ENCODE results near the gene ATXN7L1.

ATXN7L1 gene

GRCh38 chr7:105800442-105800841 is 76.0 kb downstream of the ATXN7L1 start:
- DNase-seq (ENCODE audit: low read depth, low spot score) = no peak

GRCh38 chr7:105799677-105800076 is 76.7 kb downstream of the ATXN7L1 start:
- H3K9ac ChIP-seq (ENCODE audit: insufficient read length, low read depth) = no peak overlapping the region
- H3K36me3 ChIP-seq (ENCODE audit: insufficient read depth, insufficient read length, low read length) = peaks cover 3% of the 10 kb centered on the region
- no peak for TF ChIP-seq YY1 (IDR thresholded peaks at IDR 0.05; ENCODE audit: insufficient read depth, insufficient read length)
- no peak for TF ChIP-seq SUZ12 (IDR thresholded peaks at IDR 0.05; ENCODE audit: extremely low read depth, insufficient read depth, insufficient read length)
- TF ChIP-seq ZNF274 (IDR thresholded peaks at IDR 0.05; ENCODE audit: low read depth, low read length) = no peak
- no peak overlapping the region for H3K4me3 ChIP-seq (ENCODE audit: insufficient read length, low read depth)
- peaks cover 3% of the 10 kb centered on the region for H3K4me1 ChIP-seq (ENCODE audit: insufficient read depth, insufficient read length)
- no peaks in the 10 kb centered on the region for H3K27me3 ChIP-seq (ENCODE audit: insufficient read depth, insufficient read length)
- DNase-seq (ENCODE audit: low read depth, low spot score) = no peak
- H3K9me3 ChIP-seq (ENCODE audit: insufficient read depth, low read length) = no peaks in the 10 kb centered on the region

More at GRCh38 chr7:105800442-105800841, 76.0 kb downstream of the ATXN7L1 start:
- peaks cover 1% of the 10 kb centered on the region for H3K36me3 ChIP-seq (ENCODE audit: insufficient read depth, insufficient read length, low read length)
- no peak overlapping the region for H3K9ac ChIP-seq (ENCODE audit: insufficient read length, low read depth)
- no peak overlapping the region for H3K4me3 ChIP-seq (ENCODE audit: insufficient read length, low read depth)
- TF ChIP-seq SUZ12 (IDR thresholded peaks at IDR 0.05; ENCODE audit: extremely low read depth, insufficient read depth, insufficient read length) (no peak), YY1 (IDR thresholded peaks at IDR 0.05; ENCODE audit: insufficient read depth, insufficient read length) (no peak), ZNF274 (IDR thresholded peaks at IDR 0.05; ENCODE audit: low read depth, low read length) (no peak)
- H3K9me3 ChIP-seq (ENCODE audit: insufficient read depth, low read length) = no peaks in the 10 kb centered on the region
- H3K27me3 ChIP-seq (ENCODE audit: insufficient read depth, insufficient read length) = no peaks in the 10 kb centered on the region
- peaks cover 3% of the 10 kb centered on the region for H3K4me1 ChIP-seq (ENCODE audit: insufficient read depth, insufficient read length)

DNA sequence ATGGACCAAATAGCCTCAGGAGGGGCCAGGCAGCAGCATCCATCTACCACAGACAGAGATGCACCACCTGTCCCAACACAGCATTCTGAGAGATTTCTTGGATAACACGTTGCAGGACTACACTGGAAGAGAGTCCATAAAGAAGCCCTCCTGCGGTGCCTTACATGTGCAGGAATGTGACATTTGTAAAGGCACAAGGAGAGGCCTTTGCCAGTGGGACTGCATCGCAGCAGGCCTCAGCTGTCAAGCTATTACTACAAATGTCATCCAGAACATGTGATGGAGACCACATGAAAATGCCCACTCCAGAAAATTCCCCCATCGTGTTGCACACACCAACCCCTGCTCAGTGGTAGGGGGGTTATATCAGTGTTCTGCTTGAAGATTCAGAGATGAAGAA is 77.4 kb downstream of the ATXN7L1 start:
- Histone ChIP-seq H3K27me3 (ENCODE audit: insufficient read depth, insufficient read length) (no peaks in the 10 kb centered on the region), H3K4me3 (ENCODE audit: insufficient read length, low read depth) (no peak overlapping the region), H3K4me1 (ENCODE audit: insufficient read depth, insufficient read length) (peaks cover 3% of the 10 kb centered on the region), H3K9me3 (ENCODE audit: insufficient read depth, low read length) (no peaks in the 10 kb centered on the region), H3K36me3 (ENCODE audit: insufficient read depth, insufficient read length, low read length) (peaks cover 3% of the 10 kb centered on the region), H3K9ac (ENCODE audit: insufficient read length, low read depth) (no peak overlapping the region)
- TF ChIP-seq ZNF274 (IDR thresholded peaks at IDR 0.05; ENCODE audit: low read depth, low read length) (no peak), SUZ12 (IDR thresholded peaks at IDR 0.05; ENCODE audit: extremely low read depth, insufficient read depth, insufficient read length) (no peak), YY1 (IDR thresholded peaks at IDR 0.05; ENCODE audit: insufficient read depth, insufficient read length) (no peak)
- DNase-seq (ENCODE audit: low read depth, low spot score) = peak; percentile 54

DNA sequence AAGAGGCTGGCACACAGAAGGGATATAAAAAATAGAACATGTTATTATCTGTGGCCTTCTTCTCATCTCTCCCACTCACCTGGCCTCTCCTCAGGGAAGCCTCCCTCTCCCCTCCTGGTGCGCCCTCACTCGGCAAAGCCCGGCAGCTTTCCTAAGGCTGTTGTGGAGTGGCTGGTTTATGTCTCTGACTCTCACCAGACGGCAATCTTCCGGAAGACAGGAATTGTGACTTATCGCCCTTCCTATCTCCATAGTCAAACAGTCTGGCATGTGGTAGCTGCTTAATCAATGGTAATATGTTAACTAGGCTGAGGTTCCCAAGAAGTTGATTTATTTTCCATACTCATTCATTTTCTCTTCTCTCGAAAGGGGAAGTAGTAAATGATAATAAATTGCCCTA is 78.7 kb downstream of the ATXN7L1 start:
- Histone ChIP-seq H3K4me1 (ENCODE audit: insufficient read depth, insufficient read length) (peaks cover 3% of the 10 kb centered on the region), H3K9ac (ENCODE audit: insufficient read length, low read depth) (no peak overlapping the region), H3K27me3 (ENCODE audit: insufficient read depth, insufficient read length) (no peaks in the 10 kb centered on the region), H3K4me3 (ENCODE audit: insufficient read length, low read depth) (no peak overlapping the region), H3K36me3 (ENCODE audit: insufficient read depth, insufficient read length, low read length) (peaks cover 3% of the 10 kb centered on the region), H3K9me3 (ENCODE audit: insufficient read depth, low read length) (no peaks in the 10 kb centered on the region)
- no peak for TF ChIP-seq ZNF274 (IDR thresholded peaks at IDR 0.05; ENCODE audit: low read depth, low read length)
- TF ChIP-seq YY1 (IDR thresholded peaks at IDR 0.05; ENCODE audit: insufficient read depth, insufficient read length) = no peak
- TF ChIP-seq SUZ12 (IDR thresholded peaks at IDR 0.05; ENCODE audit: extremely low read depth, insufficient read depth, insufficient read length) = no peak
- no peak for DNase-seq (ENCODE audit: low read depth, low spot score)

GRCh38 chr7:105796365-105796764 is 80.0 kb downstream of the ATXN7L1 start:
- Histone ChIP-seq H3K9me3 (ENCODE audit: insufficient read depth, low read length) (no peaks in the 10 kb centered on the region), H3K4me1 (ENCODE audit: insufficient read depth, insufficient read length) (peaks cover 3% of the 10 kb centered on the region)
- TF ChIP-seq SUZ12 (IDR thresholded peaks at IDR 0.05; ENCODE audit: extremely low read depth, insufficient read depth, insufficient read length) = no peak
- TF ChIP-seq ZNF274 (IDR thresholded peaks at IDR 0.05; ENCODE audit: low read depth, low read length) = no peak
- no peak for TF ChIP-seq YY1 (IDR thresholded peaks at IDR 0.05; ENCODE audit: insufficient read depth, insufficient read length)

DNA sequence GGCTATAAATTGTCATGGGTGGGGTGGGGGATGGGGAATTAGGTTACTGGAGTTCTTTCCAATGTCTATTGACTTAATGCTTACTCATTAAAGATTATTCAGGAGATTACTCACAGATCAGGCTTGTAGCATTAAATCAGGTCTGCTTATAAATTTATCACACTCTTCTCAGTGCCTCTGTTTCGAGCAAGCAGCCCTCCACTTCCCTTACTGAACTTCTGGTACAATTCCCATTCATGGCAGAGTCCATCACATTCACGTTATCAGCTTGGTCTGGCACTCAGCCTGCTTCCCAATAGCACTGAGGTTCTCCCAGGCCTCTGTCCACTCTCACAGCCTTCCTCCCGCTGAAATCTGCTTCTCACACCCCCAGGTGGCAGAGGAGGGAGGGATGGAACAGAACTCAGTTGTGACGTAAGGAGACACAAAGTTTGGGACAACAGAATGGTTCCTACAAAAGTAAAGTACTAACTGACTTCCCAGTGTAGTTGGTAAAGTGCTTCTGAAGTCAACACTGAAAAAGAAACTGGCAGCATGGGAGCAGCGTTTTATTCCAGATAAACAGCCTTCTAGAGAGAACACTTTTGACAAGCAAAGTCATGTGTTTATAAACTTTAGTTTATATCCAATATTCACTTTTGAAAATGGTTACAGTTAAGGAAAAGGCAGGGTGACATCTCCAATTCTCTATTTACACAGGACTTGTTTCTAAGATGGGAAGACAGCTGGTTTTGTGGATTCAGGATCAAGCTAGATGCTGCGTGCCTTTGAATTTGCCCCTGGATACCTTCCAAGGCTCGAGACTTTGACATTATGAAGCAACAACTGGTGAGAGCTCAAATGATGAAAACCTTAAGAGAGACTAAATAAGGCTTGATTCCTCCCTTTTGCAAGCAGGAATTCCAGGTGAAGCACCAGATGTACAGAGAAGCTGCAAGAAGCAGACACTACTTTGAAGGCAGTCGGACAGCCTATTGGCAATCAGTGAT is 81.4 kb downstream of the ATXN7L1 start:
- no peak overlapping the region for H3K4me3 ChIP-seq (ENCODE audit: insufficient read length, low read depth)
- no peak overlapping the region for H3K9ac ChIP-seq (ENCODE audit: insufficient read length, low read depth)
- H3K9me3 ChIP-seq (ENCODE audit: insufficient read depth, low read length) = no peaks in the 10 kb centered on the region
- no peak for TF ChIP-seq SUZ12 (IDR thresholded peaks at IDR 0.05; ENCODE audit: extremely low read depth, insufficient read depth, insufficient read length)
- TF ChIP-seq YY1 (IDR thresholded peaks at IDR 0.05; ENCODE audit: insufficient read depth, insufficient read length) = no peak
- TF ChIP-seq ZNF274 (IDR thresholded peaks at IDR 0.05; ENCODE audit: low read depth, low read length) = no peak
- peaks cover 9% of the 10 kb centered on the region for H3K36me3 ChIP-seq (ENCODE audit: insufficient read depth, insufficient read length, low read length)
- H3K27me3 ChIP-seq (ENCODE audit: insufficient read depth, insufficient read length) = no peaks in the 10 kb centered on the region
- H3K4me1 ChIP-seq (ENCODE audit: insufficient read depth, insufficient read length) = peaks cover 3% of the 10 kb centered on the region
- no peak for DNase-seq (ENCODE audit: low read depth, low spot score)

More at GRCh38 chr7:105796365-105796764, 80.0 kb downstream of the ATXN7L1 start:
- Histone ChIP-seq H3K36me3 (ENCODE audit: insufficient read depth, insufficient read length, low read length) (peaks cover 9% of the 10 kb centered on the region), H3K27me3 (ENCODE audit: insufficient read depth, insufficient read length) (no peaks in the 10 kb centered on the region), H3K4me3 (ENCODE audit: insufficient read length, low read depth) (no peak overlapping the region), H3K9ac (ENCODE audit: insufficient read length, low read depth) (no peak overlapping the region)
- DNase-seq (ENCODE audit: low read depth, low spot score) = no peak
